GM19043 (cell line): ENCODE results near the gene BCL6B.
"Not testable (repeated sequence)": the region's sequence is repeated elsewhere in the genome, so short reads cannot be mapped to it uniquely, and the experiment has no call there.

Experiments used
- ATAC-seq: cut with Tn5 transposase; IDR thresholded peaks from one replicate; pipeline ENCODE4 v1.9.1; 2021; ENCODE audit warnings: low read depth; ENCODE audit not compliant: unreplicated experiment

Gene BCL6B, protein sequence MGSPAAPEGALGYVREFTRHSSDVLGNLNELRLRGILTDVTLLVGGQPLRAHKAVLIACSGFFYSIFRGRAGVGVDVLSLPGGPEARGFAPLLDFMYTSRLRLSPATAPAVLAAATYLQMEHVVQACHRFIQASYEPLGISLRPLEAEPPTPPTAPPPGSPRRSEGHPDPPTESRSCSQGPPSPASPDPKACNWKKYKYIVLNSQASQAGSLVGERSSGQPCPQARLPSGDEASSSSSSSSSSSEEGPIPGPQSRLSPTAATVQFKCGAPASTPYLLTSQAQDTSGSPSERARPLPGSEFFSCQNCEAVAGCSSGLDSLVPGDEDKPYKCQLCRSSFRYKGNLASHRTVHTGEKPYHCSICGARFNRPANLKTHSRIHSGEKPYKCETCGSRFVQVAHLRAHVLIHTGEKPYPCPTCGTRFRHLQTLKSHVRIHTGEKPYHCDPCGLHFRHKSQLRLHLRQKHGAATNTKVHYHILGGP

DNA sequence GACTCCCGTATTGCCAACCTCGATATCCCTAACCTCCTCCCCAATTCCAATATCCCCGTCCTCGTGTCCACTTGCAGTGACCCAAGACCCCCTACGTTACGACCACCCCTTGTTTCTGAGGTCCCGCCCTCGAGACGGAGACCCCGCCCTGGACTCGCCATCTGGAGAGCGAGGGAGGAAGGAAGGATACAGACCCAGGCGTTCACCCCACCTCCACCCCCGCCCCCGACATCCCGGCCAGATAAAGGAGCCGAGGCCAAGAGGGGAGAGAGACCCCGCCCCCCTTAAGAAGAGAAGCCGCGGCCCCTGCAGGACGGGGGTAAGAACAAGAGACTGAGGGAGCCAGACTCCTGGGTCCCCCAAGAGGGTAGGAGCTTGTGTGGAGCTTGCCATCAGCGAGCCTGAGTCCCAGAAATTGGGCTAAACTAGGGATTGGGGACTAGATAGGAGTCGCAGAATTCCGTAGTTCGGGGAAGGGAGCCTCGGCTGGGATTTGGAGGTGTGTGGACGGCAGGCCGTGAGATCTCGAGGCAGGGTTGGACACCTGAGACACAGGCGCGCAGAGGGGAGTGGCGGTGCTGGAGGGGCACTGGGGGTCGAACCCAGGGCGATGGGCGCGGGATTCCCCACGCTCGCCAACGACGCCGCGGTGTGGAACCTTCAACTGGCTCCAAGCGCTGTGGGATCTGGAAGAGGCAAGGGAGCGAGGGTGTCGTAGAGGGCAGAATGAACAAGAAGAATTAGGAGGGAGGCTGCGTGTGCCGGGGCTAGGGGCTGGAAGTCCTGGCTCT lies at the start of gene BCL6B:
BCL6B (plus strand) TSS at position 270 of the 791 bp plus-strand sequence. CDS start 622 bp downstream, outside the sequence.
- no peak for ATAC-seq

- not testable (repeated sequence) for ATAC-seq
These were observed 43.4 kb upstream of the BCL6B start for GRCh38 chr17:6979440-6979839.

- ATAC-seq = no peak
These were observed 41.4 kb upstream of the BCL6B start for GRCh38 chr17:6981426-6981825.

GRCh38 chr17:6985266-6985665 lies 37.6 kb upstream of the BCL6B start:
- no peak for ATAC-seq

DNA sequence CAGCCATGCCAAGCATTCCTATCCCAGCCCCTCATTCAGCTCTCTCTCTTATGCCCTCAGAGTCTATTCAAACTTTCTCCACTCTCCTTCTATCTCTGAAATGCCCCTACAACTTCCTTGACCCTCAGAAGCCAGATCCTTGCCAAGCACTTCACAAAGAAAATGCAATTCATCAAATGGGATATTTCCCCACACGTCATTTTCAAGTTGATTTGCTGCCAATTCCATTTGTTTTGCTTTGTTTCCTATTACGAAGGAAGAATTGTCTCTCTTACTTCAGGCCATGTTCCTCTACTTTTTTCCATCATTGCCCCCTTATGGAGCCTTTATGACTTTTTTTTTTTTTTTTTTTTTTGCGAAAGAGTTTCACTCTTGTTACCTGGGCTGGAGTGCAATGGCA lies 36.2 kb upstream of the BCL6B start:
- ATAC-seq = no peak

DNA sequence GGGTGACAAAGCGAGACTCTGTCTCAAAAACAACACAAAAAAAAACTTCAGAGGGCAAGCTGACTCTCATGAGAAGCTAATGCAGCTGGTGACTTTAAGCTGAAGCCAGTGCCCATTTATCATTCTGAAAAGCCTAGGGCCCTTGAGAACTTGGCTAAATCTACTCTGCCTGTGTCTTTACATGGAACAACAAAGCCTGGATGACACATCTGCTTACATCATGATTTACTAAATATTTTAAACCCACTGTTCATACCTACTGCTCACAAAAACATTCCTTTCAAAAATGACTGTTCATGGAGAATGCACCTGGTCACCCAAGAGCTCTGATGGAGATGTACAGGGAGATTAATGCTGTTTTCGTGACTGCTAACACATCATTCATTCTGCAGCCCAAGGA lies 33.1 kb upstream of the BCL6B start:
- ATAC-seq = no peak

DNA sequence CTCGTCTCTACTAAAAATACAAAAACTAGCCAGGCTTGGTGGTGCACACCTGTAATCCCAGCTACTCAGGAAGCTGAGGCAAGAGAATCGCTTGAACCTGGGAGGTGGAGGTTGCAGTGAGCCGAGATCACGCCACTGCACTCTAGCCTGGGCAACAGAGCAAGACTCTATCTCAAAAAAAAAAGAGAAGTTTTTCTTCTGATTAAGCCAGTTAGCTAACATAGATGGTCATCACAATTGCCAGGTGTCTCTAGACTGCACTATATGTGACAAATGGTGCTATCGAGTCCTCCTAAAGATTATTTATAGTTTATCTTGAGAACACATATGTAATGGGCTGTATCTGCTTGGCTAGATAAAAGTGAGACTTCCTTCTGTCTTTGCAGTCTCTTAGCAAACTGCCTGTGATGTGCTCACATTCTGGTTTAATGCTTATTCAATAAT lies 29.2 kb upstream of the BCL6B start:
- not testable (repeated sequence) for ATAC-seq

DNA sequence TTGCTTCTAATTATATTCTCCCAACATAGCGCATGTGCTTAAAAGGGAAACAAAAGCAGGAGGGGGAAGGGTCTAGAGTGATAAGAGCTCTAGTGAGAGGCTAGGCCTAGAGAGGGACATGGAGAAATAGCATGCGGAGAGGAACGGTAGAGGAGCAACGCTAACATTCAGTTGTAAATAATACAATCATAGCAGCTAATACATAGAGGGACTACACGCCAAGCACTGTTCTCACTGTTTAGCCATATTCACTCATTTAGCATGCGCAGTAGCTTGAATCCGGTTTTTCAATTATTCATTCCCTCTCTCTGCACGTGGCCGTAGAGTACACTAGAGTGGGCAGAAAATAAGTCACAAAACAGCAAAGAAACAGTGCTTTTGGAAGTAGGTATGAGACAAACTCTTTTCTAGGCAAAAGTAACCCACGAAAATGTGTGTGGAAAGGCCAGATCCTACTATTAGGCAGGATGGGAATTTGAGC lies 28.7 kb upstream of the BCL6B start:
- ATAC-seq = no peak

GRCh38 chr17:6994666-6995256 lies 28.1 kb upstream of the BCL6B start:
- ATAC-seq = no peak

GRCh38 chr17:6995500-6996255 lies 27.2 kb upstream of the BCL6B start, which contains the start of gene ALOX12:
Gene ALOX12 (plus strand): TSS chr17:6996049. CDS start chr17:6996118, 69 bp downstream.
- ATAC-seq = no peak

DNA sequence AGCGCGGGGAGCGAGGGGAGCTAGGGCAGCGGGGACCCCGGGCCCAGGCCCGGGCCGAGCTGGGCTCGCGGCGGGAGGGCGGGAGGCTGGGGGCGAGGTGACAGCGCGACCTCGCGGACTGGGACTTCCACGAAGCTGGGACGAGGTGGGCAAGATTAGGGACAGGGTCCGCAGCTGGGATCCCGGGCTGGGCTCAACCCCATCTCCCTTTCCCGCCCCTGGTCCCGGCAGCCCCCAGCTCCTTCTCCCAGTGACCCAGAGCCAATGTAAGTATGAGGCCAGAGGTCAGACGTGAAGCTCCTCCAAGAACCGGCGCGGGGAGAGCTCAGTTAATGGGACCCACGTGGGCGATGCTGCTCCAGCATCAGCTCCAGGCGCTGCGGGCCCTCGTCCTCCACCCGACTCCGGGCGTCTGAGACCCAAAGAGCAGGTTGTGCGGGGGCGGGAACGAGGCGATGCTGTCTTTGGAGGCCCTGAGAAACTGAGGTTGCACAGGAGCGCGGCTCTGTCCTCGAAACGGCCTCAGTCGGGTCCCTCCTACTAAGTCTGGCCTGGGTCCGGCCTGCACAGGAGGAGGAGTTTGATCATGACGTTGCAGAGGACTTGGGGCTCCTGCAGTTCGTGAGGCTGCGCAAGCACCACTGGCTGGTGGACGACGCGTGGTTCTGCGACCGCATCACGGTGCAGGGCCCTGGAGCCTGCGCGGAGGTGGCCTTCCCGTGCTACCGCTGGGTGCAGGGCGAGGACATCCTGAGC lies 26.4 kb upstream of the BCL6B start:
- no peak for ATAC-seq

DNA sequence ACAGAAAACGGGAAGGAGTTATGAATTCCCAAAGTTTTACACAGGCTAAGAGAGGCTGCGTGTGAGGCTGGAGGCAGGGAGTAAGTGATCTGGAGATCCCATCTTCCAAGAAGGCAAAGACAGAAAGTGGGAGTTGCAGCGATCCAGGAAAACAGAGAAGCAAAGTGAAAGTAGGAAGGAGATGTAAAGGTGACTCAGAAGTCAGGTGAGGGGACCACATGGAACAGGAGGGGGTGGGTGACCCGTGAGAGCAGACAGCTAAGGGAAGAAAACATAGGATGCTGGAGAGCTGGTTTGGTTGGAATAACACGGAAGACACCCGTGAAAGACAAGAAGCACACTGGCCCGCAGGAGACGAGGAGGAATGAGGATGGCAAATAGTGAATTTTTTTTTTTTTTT lies 25.7 kb upstream of the BCL6B start:
- no peak for ATAC-seq

GRCh38 chr17:6998855-6999508 lies 23.9 kb upstream of the BCL6B start:
- ATAC-seq = no peak

DNA sequence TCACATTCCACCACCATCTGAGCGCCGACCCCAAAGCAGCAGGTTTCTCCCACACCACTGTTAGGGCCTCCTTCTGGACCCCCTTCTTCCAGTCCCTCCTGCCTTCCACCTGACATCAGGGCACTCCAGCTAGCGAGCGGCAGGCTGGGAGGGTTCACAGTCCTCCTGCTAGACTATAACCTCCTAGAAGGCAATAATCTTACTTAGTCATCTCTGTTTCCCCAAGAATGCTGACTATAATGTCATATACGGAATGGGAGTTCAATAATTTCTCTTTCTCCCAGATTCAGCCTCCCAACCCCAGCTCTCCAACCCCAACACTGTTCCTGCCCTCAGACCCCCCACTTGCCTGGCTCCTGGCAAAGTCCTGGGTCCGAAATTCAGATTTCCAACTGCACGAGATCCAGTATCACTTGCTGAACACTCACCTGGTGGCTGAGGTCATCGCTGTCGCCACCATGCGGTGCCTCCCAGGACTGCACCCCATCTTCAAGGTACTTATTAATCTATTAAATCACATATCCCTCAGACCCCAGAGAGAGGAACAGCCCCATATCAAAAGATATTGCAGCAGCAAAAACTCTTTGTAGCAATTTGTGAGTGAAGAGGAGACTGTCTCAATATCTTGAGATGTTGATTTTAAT lies 21.4 kb upstream of the BCL6B start:
- no peak for ATAC-seq

GRCh38 chr17:7002288-7003047 lies 20.4 kb upstream of the BCL6B start:
- no peak for ATAC-seq

- ATAC-seq = no peak
These were observed 19.1 kb upstream of the BCL6B start for GRCh38 chr17:7003745-7004144.

DNA sequence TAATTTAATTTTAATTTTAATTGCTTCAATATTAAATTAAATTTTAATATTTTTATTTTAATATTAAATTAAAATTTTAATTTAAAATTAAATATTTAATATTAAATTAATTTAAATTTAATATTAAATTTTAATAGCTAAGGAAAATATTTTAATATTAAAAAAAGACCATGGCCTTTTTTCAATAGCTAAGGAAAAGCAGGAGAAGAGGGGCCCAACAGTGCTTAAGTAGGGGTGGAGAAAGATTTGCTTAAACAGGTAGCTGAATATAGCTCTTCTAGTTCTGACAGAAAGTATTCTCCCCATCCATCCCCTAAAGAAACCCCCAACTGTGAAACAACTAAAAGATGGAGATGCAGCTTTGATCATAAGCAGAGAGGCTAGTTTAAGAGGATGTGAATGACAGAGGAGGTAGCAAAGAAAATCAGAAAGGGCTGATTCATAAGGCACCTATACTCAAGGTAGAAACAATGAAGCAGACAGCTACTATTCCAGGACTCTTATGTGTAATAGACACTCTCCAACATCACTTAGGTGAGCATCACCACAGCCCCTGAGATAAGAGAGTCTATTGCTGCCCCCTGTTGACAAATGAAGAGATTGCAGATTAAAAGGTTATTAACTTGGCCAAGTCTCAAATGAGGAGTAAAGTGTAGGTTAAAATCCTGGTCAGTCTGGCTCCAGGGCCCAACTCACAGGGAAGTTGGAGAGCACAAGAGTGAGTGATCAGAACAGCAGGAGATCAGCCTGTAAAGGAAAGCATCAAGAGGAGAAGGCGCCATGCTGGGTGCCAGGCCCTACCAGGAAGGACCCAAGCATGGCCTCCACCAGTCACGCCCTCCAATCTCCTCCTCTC lies 18.2 kb upstream of the BCL6B start:
- ATAC-seq = no peak
